Measurements from ENCODE around the gene AS3MT. TPM values are rescaled to one million over a fixed set of nuclear protein-coding genes. Genes with fewer than 3 reads are reported as not detected.

AS3MT gene
- polyA plus RNA-seq, 1 of the 3 experiments (the other 2 are of a cell fraction): 9.0 TPM

GRCh38 chr10:102923601-102924000 lies 54.3 kb downstream of the AS3MT start:
- no peak overlapping the region for H3K4me3 ChIP-seq (ENCODE audit: low read depth in 2 of 2, low read length in 1 of 2)
- no peaks in the 10 kb centered on the region for H3K9me2 ChIP-seq
- H3K27ac ChIP-seq (ENCODE audit: low read depth in 2 of 2, low read length in 1 of 2): no peak overlapping the region
- TF ChIP-seq CTCF (IDR thresholded peaks at IDR 0.05): no peak
- TF ChIP-seq FOSL2 (IDR thresholded peaks at IDR 0.05; ENCODE audit: borderline replicate concordance, low read depth): no peak
- TF ChIP-seq NRF1 (IDR thresholded peaks at IDR 0.05; ENCODE audit: low read depth, low read length): no peak
- H3K36me3 ChIP-seq (replicated peaks in 1 of 2; ENCODE audit: control insufficient read depth in 1 of 2, insufficient read depth in 2 of 2, low read length in 1 of 2): no peaks in the 10 kb centered on the region
- no peak overlapping the region for H3K9ac ChIP-seq
- H3K79me2 ChIP-seq (ENCODE audit: insufficient read depth): no peaks in the 10 kb centered on the region
- no peaks in the 10 kb centered on the region for H4K20me1 ChIP-seq (ENCODE audit: insufficient read depth)
- POLR2A ChIA-PET: no interaction called here
- DNase-seq: no peak
- CTCF ChIA-PET: interaction anchor here (1.2 kb wide), 1 partner anchor 131 kb away, joined by 5 read pairs; no protein-coding TSS in a partner anchor
- H3K27me3 ChIP-seq (ENCODE audit: insufficient read depth): no peaks in the 10 kb centered on the region
- peaks cover 13 to 24% of the 10 kb centered on the region in 2 experiments; a peak in 3 of 4 replicates for H3K4me1 ChIP-seq (ENCODE audit: control insufficient read depth in 1 of 2, insufficient read depth in 2 of 2, low read depth in 1 of 2, low read length in 1 of 2)
- no peak overlapping the region for H3K4me2 ChIP-seq
- H2AFZ ChIP-seq (ENCODE audit: low read depth): no peak overlapping the region
- no peaks in the 10 kb centered on the region for H3F3A ChIP-seq (replicated peaks; ENCODE audit: insufficient read depth)
- peaks cover 3% of the 10 kb centered on the region; the same call in 1 of the 2 replicates for H3K9me3 ChIP-seq

- H3K27ac ChIP-seq (ENCODE audit: low read depth in 2 of 2, low read length in 1 of 2): no peak overlapping the region
- peaks cover under 1% of the 10 kb centered on the region; the same call in 1 of the 2 replicates for H3K9me3 ChIP-seq
- peaks cover 0 to 4% of the 10 kb centered on the region in 2 experiments; a peak in 1 of 4 replicates for H3K4me1 ChIP-seq (ENCODE audit: control insufficient read depth in 1 of 2, insufficient read depth in 2 of 2, low read depth in 1 of 2, low read length in 1 of 2)
- H4K20me1 ChIP-seq (ENCODE audit: insufficient read depth): no peaks in the 10 kb centered on the region
- POLR2A ChIA-PET: no interaction called here
- no peak for DNase-seq
- H3F3A ChIP-seq (replicated peaks; ENCODE audit: insufficient read depth): no peaks in the 10 kb centered on the region
- no peak overlapping the region for H3K4me3 ChIP-seq (ENCODE audit: low read depth in 2 of 2, low read length in 1 of 2)
- CTCF ChIA-PET: no interaction called here
- TF ChIP-seq USF2 (IDR thresholded peaks at IDR 0.05; ENCODE audit: borderline replicate concordance, low read depth, low read length): no peak
- TF ChIP-seq RCOR1 (IDR thresholded peaks at IDR 0.05; ENCODE audit: low read length): no peak
- no peak for TF ChIP-seq RAD21 (IDR thresholded peaks at IDR 0.05; ENCODE audit: low read length)
- TF ChIP-seq PBX3 (IDR thresholded peaks at IDR 0.05): no peak
- no peak for TF ChIP-seq TCF12 (IDR thresholded peaks at IDR 0.05)
- TF ChIP-seq JUND (IDR thresholded peaks at IDR 0.05): no peak
- TF ChIP-seq MAX (IDR thresholded peaks at IDR 0.05; ENCODE audit: low read depth): no peak
- no peak for TF ChIP-seq FOXJ3 (CRISPR knock-in tag; IDR thresholded peaks at IDR 0.05)
- no peak for TF ChIP-seq EZH2phosphoT487 (IDR thresholded peaks at IDR 0.05; ENCODE audit: borderline replicate concordance, low read depth)
- TF ChIP-seq FOXM1 (IDR thresholded peaks at IDR 0.05; ENCODE audit: low read depth): no peak
- no peak for TF ChIP-seq SMC3 (IDR thresholded peaks at IDR 0.05; ENCODE audit: low read depth, low read length)
- TF ChIP-seq NFIC (IDR thresholded peaks at IDR 0.05; ENCODE audit: borderline replicate concordance): no peak
- no peak for TF ChIP-seq MEF2A (IDR thresholded peaks at IDR 0.05; ENCODE audit: borderline replicate concordance, low read depth)
- no peak for TF ChIP-seq TEAD4 (IDR thresholded peaks at IDR 0.05; ENCODE audit: borderline replicate concordance, insufficient read depth)
- no peak for TF ChIP-seq MXI1 (IDR thresholded peaks at IDR 0.05; ENCODE audit: low read depth, low read length)
- no peak for TF ChIP-seq CHD2 (IDR thresholded peaks at IDR 0.05; ENCODE audit: low read length, partially characterized antibody)
- TF ChIP-seq NRF1 (IDR thresholded peaks at IDR 0.05; ENCODE audit: low read depth, low read length): no peak
- no peaks in the 10 kb centered on the region for H3K27me3 ChIP-seq (ENCODE audit: insufficient read depth)
- H3K9ac ChIP-seq: no peak overlapping the region
- no peak overlapping the region for H3K4me2 ChIP-seq
- no peaks in the 10 kb centered on the region for H3K36me3 ChIP-seq (replicated peaks in 1 of 2; ENCODE audit: control insufficient read depth in 1 of 2, insufficient read depth in 2 of 2, low read length in 1 of 2)
- 91% methylated on average over 6 of the region's 6 CpGs for WGBS (ENCODE audit: low lambda C conversion rate)
- no peaks in the 10 kb centered on the region for H3K9me2 ChIP-seq
- H3K79me2 ChIP-seq (ENCODE audit: insufficient read depth): no peaks in the 10 kb centered on the region
- H2AFZ ChIP-seq (ENCODE audit: low read depth): no peak overlapping the region
Measured at GRCh38 chr10:102926842-102927241, 57.6 kb downstream of the AS3MT start.

Data from SK-N-SH (cell line).